Measurements from ENCODE around the gene MZT1.

GRCh38 chr13:72696579-72696978 lies 30.9 kb downstream of the MZT1 start:
- TF ChIP-seq EZH2 (IDR thresholded peaks at IDR 0.05; ENCODE audit: borderline replicate concordance, low read depth, low read length, severe bottlenecking), result no peak
- TF ChIP-seq, protein P1, sequence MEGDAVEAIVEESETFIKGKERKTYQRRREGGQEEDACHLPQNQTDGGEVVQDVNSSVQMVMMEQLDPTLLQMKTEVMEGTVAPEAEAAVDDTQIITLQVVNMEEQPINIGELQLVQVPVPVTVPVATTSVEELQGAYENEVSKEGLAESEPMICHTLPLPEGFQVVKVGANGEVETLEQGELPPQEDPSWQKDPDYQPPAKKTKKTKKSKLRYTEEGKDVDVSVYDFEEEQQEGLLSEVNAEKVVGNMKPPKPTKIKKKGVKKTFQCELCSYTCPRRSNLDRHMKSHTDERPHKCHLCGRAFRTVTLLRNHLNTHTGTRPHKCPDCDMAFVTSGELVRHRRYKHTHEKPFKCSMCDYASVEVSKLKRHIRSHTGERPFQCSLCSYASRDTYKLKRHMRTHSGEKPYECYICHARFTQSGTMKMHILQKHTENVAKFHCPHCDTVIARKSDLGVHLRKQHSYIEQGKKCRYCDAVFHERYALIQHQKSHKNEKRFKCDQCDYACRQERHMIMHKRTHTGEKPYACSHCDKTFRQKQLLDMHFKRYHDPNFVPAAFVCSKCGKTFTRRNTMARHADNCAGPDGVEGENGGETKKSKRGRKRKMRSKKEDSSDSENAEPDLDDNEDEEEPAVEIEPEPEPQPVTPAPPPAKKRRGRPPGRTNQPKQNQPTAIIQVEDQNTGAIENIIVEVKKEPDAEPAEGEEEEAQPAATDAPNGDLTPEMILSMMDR (IDR thresholded peaks at IDR 0.05; ENCODE audit: borderline replicate concordance, extremely low read depth, low read length, poor library complexity, severe bottlenecking), result peak; percentile 49

All from DND-41 (cell line).